HG03060 (cell line): ENCODE data around the gene SREBF2.

Experiments used
- ATAC-seq: cut with Tn5 transposase; IDR thresholded peaks from one replicate; pipeline ENCODE4 v1.9.1; 2021; ENCODE audit warnings: low read depth, moderate number of reproducible peaks; ENCODE audit not compliant: unreplicated experiment

SREBF2 gene

GRCh38 chr22:41875531-41876270 lies 42.8 kb downstream of the SREBF2 start:
- no peak for ATAC-seq

GRCh38 chr22:41876275-41876674 lies 43.4 kb downstream of the SREBF2 start:
- no peak for ATAC-seq

DNA sequence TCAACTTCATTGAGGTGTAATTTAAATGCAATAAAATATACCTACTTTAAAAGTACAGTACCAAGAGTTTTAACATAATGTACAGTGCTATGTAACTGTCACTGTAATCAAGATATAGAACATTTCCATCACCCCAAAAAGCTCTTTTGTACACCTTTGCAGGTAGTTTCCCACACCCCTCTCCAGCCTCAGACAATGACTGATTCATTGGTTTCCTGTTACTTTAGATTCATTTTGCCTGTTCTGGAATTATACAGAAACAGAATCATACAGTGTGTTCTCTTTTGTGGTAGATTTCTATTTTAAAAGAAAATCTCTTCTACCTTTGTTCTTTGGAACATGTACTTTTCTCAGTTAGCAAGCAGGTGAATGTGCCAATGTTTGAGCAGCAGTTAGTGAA lies 43.8 kb downstream of the SREBF2 start:
- ATAC-seq: no peak

GRCh38 chr22:41880653-41881052 lies 47.7 kb downstream of the SREBF2 start:
- ATAC-seq: no peak

GRCh38 chr22:41883400-41883799 lies 50.5 kb downstream of the SREBF2 start:
- no peak for ATAC-seq

DNA sequence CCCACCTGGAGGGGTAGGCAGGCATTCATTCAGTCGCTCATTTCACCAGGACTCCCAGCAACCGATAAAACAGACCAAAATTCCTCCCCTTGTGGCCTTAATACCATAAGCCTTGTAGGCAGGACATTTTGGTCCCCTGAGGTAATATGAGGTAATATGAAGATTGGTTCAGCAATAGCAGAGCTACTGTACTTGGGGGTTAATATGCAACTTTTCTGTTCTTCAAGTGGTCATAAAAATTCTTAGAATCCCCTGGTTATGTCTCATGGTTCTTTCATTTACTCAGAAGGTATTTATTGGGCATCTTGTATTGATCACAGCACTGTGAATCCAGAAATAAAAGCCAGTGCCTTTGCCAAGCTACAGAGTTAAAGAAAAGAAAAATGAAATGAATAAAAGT lies 52.2 kb downstream of the SREBF2 start:
- ATAC-seq: no peak

GRCh38 chr22:41885516-41885915 lies 52.6 kb downstream of the SREBF2 start:
- ATAC-seq: no peak

DNA sequence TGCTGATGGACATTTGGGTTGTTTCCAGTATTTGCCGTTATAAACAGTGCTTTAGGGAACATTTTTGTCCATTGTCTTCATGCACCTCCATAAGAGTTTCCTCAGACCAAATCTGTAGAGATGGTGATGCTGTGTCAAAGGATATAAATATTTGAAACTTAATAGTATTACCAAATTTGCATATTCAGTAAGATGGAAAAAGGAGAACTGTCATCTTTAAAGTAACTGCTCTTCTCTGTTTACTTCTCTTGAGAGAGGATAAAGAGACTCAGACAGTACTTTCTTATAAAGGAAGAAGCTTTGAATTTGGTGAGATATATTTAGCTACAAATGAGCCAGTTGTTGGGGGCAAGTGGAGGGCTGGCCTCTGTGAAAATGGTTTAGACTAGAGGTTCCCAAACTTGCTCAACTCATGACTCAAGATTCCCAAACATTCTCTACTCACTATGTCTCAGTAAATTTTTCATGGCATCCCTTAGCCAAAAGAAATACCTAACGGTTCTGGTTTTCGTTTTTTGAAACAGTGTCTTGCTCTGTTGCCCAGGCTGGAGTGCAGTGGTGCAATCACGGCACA lies 55.8 kb downstream of the SREBF2 start:
- no peak for ATAC-seq

DNA sequence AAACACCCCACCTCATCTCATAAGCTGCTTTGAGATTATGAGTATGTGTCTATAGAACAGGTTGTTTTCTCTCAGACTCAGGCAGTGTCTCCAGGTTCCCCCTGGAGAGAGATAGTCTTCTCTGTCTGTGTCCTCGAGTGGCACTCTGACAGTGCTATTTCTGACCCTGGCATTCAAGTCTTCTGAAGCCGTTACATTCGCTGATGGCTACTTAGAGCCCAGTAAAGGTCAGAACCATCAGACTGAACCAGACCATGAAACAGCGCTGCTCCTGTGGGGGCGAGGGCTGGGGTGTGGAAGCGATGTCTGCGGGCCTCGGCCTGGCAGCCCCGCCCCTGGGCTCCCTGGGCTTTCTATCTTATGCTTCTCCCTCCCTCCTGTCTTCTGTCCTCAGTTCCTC lies 58.5 kb downstream of the SREBF2 start:
- no peak for ATAC-seq

GRCh38 chr22:41892721-41893120 lies 59.8 kb downstream of the SREBF2 start:
- no peak for ATAC-seq

DNA sequence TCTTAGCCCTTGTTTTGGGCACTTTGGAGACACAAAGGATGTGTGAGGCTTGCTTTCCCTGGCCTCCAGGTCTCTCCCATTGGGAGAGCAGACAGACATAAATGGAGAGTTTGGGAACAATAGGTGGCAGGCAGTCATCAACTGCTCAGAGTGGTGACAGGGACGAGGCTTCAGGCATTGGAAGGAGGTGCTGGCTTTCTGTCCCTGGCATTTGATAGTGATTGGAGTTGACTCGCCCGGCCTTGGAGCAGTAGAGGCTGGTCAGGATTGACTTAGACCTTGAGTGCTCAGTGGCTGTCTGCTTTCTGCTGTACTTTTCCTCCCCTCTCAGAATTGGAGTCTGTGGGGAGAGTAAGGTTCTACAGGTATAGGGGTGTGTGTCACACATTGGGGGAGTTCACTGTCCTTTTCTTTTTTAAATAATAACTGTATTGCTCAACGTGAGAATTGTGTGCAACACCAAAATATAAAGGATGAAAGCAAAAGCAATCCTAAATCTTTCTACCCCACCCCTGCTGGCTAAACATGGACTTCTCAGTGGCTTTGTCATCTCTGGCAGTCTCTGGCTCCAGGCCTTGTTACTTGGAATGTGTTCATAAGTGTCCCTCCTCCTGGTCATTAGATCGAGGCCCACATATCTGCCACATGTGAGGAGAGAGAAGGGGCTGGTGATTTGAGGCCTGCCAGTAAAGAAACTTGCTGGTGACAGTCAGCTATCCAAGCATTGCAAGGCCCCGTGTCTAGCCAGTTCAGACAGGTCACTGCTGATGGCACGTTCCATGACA lies 60.9 kb downstream of the SREBF2 start:
- ATAC-seq: no peak

DNA sequence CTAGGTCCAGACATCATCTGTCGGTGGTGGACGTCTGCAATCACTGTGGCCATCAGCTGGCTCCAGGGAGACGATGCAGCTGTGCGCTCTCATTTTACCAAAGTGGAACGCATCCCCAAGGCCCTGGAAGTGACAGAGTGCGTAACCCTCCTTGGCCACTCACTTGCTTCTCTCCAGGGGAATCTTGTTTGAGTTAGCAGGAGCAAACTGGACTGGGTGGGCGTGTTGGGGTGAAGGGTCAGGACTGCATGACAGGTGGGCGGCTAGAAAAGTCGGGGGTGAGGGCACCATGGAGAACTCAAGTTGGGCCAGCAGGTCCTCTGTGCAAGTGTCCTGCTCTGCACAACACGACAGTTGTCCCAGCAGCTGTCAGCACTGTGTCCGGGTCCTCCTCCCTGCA lies 65.7 kb downstream of the SREBF2 start:
- no peak for ATAC-seq

- no peak for ATAC-seq
Observed at GRCh38 chr22:41899110-41899509, 66.2 kb downstream of the SREBF2 start.

DNA sequence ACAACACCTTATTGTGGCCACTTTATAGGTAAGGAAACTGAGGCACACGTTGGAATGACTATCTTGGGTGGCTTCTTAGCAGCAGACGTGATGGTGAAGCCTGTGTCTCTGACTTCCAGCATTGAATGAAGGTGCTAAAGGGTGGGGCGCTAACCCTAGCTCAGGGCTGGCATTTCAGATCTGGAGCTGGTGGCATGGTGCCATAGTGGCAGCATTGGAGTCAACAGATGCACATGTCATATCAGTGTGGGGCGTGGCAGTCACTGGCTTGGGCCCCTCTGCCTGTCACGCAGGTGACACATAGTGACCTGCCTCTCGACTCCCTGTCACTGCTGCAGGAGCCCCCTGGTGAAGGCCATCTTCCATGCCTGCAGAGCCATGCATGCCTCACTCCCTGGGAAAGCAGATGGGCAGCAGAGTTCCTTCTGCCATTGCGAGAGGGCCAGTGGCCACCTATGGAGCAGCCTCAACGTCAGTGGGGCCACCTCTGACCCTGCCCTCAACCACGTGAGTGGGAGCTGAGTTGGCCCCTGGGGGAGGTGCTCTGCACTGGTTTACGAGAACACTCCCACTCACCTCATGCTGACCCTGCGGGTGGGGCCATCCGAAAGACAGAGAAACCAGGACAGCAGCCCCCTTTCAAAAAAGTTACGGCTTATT lies 67.2 kb downstream of the SREBF2 start:
- no peak for ATAC-seq

GRCh38 chr22:41900652-41901312 lies 67.9 kb downstream of the SREBF2 start:
- no peak for ATAC-seq

DNA sequence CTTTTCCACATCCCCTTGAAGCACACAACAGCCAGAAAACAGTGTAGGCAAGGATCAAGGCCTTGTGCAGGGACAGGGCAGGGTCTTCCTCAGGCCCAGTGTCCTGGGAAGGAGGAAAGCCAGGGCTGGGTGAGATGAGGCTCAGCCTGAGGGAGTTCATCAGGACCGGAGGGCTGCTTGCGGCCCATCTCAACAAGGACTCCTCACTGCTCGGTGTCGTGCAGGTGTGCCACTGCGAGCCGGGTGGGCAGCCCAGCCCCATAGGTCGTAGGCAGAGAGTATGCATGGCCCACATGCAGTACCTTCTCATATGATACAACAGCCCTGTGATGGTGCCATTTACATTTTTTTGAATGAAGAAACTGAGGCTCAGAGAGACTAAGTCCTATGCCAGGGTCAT lies 69.1 kb downstream of the SREBF2 start:
- ATAC-seq: no peak

GRCh38 chr22:41902932-41903421 lies 70.1 kb downstream of the SREBF2 start:
- ATAC-seq: no peak

DNA sequence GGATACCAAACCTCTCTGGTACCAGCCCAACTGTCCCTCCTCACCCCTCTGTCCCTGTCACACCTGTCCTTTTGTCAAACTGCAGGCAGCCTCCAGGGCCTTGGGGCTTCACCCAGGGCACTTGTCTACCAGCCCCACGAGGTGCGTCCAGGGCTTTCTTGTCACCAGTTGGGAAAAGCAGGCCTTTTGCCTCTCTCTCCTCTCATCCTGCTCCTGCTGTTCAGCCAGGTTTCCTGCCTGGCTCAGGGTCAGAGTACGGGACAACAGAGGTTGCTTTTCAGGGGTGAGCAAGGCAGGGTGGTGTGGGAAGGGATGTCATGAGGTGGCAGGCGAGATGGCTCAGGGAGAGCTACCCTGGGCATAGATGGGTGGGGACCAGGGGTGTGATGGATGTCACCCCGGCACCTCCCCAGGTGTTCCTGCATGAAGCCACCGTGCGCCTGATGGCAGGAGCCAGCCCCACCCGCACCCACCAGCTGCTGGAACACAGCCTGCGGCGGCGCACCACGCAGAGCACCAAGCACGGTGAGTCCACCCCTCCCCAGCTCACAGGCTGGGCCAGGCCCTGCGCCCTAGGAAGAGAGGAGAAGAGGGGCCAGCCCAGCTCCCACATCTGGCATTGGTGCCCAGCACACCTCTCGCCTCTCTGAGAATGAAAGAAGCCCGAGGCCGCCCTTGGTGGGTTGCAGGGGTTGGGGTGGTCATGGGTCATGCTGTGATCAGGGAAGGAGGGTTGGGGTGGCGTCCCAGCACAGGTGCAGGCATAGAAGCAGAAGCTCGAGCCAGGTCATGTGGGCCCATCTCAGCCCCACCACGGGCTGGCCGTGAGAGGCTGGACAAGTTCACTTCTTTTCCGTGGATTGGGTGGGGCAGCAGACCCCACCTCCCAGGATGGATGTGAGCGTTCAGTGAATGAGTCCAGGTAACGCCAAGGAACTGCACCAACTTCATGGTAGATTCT lies 71.8 kb downstream of the SREBF2 start:
- ATAC-seq: no peak

GRCh38 chr22:41905411-41906202 lies 72.7 kb downstream of the SREBF2 start:
- ATAC-seq: no peak
